CD4-positive, CD25-positive, alpha-beta regulatory T cell (primary cell): ENCODE results near the gene RPL12. TPM values are rescaled to one million over a fixed set of nuclear protein-coding genes. Genes with fewer than 3 reads are reported as not detected.

ENCODE experiments used
- ATAC-seq, 2 donors: fragments of 150-1000 bp; cut with Tn5 transposase; one replicate each; pipeline ENCODE4 v1.10.0; 2021; ENCODE audit warnings: low read depth in 2 of 2, moderate number of reproducible peaks in 2 of 2, moderate library complexity in 1 of 2
- DNase-seq, 3 donors: peaks; one replicate each; pipeline versions ENCODE4 v3.0.0 to v3.0.0-alpha.2; 2012 to 2022; ENCODE audit warnings: mixed read lengths in 1 of 3
- H3K27ac ChIP-seq: one replicate; pipeline ENCODE4 v1.7.0; 2013; ENCODE audit warnings: mild to moderate bottlenecking, low read length; ENCODE audit not compliant: insufficient read depth, poor library complexity, severe bottlenecking
- H3K27me3 ChIP-seq: one replicate; pipeline ENCODE4 v1.7.0; 2013; ENCODE audit warnings: low read length; ENCODE audit not compliant: control insufficient read depth, insufficient read depth
- H3K36me3 ChIP-seq: one replicate; pipeline ENCODE4 v1.7.0; 2013; ENCODE audit warnings: mild to moderate bottlenecking, low read length, moderate library complexity; ENCODE audit not compliant: control insufficient read depth, insufficient read depth
- H3K4me1 ChIP-seq: 2 replicates; pipeline ENCODE4 v1.7.0; 2013; ENCODE audit warnings: mild to moderate bottlenecking, low read length; ENCODE audit not compliant: insufficient read depth, control insufficient read depth, poor library complexity, severe bottlenecking
- H3K4me3 ChIP-seq: one replicate; pipeline ENCODE4 v1.7.0; 2013; ENCODE audit warnings: low read depth, mild to moderate bottlenecking, low read length, moderate library complexity
- H3K9me3 ChIP-seq, 2 experiments: 1 replicate in 1 of 2; 2 replicates in 1 of 2; pipeline ENCODE4 v1.7.0; 2013; ENCODE audit warnings: low read length in 2 of 2, mild to moderate bottlenecking in 1 of 2, moderate library complexity in 1 of 2; ENCODE audit not compliant: control insufficient read depth in 2 of 2
- H3K27ac Mint-ChIP-seq, 3 donors: one replicate each; pipeline ENCODE4 v1.8.0; 2020 to 2022; ENCODE audit warnings: mild to moderate bottlenecking in 3 of 3, mixed read lengths in 3 of 3, moderate library complexity in 2 of 3
- H3K27me3 Mint-ChIP-seq: one replicate; pipeline ENCODE4 v1.8.0; 2022; ENCODE audit warnings: mild to moderate bottlenecking, mixed read lengths
- H3K36me3 Mint-ChIP-seq: one replicate; pipeline ENCODE4 v1.8.0; 2020; ENCODE audit warnings: mixed read lengths
- H3K4me1 Mint-ChIP-seq, 4 donors: one replicate each; pipeline ENCODE4 v1.8.0; 2020 to 2022; ENCODE audit warnings: mixed read lengths in 4 of 4, mild to moderate bottlenecking in 1 of 4
- H3K4me3 Mint-ChIP-seq, 4 donors: one replicate each; pipeline ENCODE4 v1.8.0; 2020 to 2022; ENCODE audit warnings: mild to moderate bottlenecking in 4 of 4, mixed read lengths in 4 of 4, moderate library complexity in 3 of 4
- H3K9me3 Mint-ChIP-seq, 7 donors: one replicate each; pipeline ENCODE4 v1.8.0; 2020 to 2022; ENCODE audit warnings: mixed read lengths in 7 of 7, mild to moderate bottlenecking in 3 of 7, moderate library complexity in 2 of 7
- polyA plus RNA-seq, 4 donors: library from polyadenylated mRNA; unstranded; fragments of 300-500 nt; fragmentation: Illumina TruSeq; gene quantifications; one replicate each; pipeline ENCODE4 v1.2.3, GENCODE V29; 2021
- total RNA-seq: library from RNA; stranded (reverse); gene quantifications from one replicate; pipeline ENCODE4 v1.2.3, GENCODE V29; 2022

The RPL12 gene
- total and polyA plus RNA-seq, 5 donors from 2014 or later: 1,070 to 2,269 (median 1,484) TPM

- ATAC-seq (no peak), DNase-seq (no peak)
- Mint-ChIP-seq H3K9me3 (no peaks in the 10 kb centered on the region), H3K36me3 (peaks cover 24% of the 10 kb centered on the region), H3K4me3 (no peak overlapping the region), H3K27me3 (no peaks in the 10 kb centered on the region), H3K4me1 (peaks cover 0 to 5% (median 0%) of the 10 kb centered on the region in 4 donors), H3K27ac (no peak overlapping the region)
- no peaks in the 10 kb centered on the region for H3K27me3 ChIP-seq
- H3K9me3 ChIP-seq: no peaks in the 10 kb centered on the region
- H3K27ac ChIP-seq: no peak overlapping the region
- H3K4me3 ChIP-seq: no peak overlapping the region
- no peaks in the 10 kb centered on the region for H3K4me1 ChIP-seq
- H3K36me3 ChIP-seq: peaks cover 29% of the 10 kb centered on the region
Observed at GRCh38 chr9:127494304-127494702, 43.1 kb upstream of the RPL12 start.

GRCh38 chr9:127493592-127494303 lies 42.5 kb upstream of the RPL12 start:
- H3K27me3 Mint-ChIP-seq: no peaks in the 10 kb centered on the region

GRCh38 chr9:127492616-127493015 lies 41.4 kb upstream of the RPL12 start:
- Mint-ChIP-seq H3K4me3 (no peak overlapping the region), H3K27ac (no peak overlapping the region), H3K4me1 (peaks cover 0 to 5% (median 0%) of the 10 kb centered on the region in 4 donors), H3K36me3 (peaks cover 27% of the 10 kb centered on the region), H3K9me3 (no peaks in the 10 kb centered on the region), H3K27me3 (no peaks in the 10 kb centered on the region)
- Histone ChIP-seq H3K4me1 (no peaks in the 10 kb centered on the region), H3K27me3 (no peaks in the 10 kb centered on the region), H3K27ac (no peak overlapping the region), H3K4me3 (no peak overlapping the region), H3K9me3 (no peaks in the 10 kb centered on the region), H3K36me3 (peaks cover 31% of the 10 kb centered on the region)
- ATAC-seq: no peak
- DNase-seq: no peak

More at GRCh38 chr9:127493592-127494303, 42.5 kb upstream of the RPL12 start:
- Mint-ChIP-seq H3K9me3 (no peaks in the 10 kb centered on the region), H3K27ac (no peak overlapping the region), H3K36me3 (peaks cover 24% of the 10 kb centered on the region), H3K4me3 (no peak overlapping the region), H3K4me1 (peaks cover 0 to 5% (median 0%) of the 10 kb centered on the region in 4 donors)
- Histone ChIP-seq H3K4me1 (no peaks in the 10 kb centered on the region), H3K27ac (no peak overlapping the region), H3K4me3 (no peak overlapping the region), H3K9me3 (no peaks in the 10 kb centered on the region), H3K36me3 (peaks cover 31% of the 10 kb centered on the region), H3K27me3 (no peaks in the 10 kb centered on the region)
- DNase-seq (no peak), ATAC-seq (no peak)

- Histone ChIP-seq H3K36me3 (peaks cover 29% of the 10 kb centered on the region), H3K9me3 (no peaks in the 10 kb centered on the region), H3K27ac (no peak overlapping the region), H3K27me3 (no peaks in the 10 kb centered on the region), H3K4me3 (no peak overlapping the region), H3K4me1 (no peaks in the 10 kb centered on the region)
- Mint-ChIP-seq H3K4me1 (peaks cover 0 to 5% (median 0%) of the 10 kb centered on the region in 4 donors), H3K27ac (no peak overlapping the region), H3K36me3 (peaks cover 28% of the 10 kb centered on the region), H3K4me3 (no peak overlapping the region), H3K9me3 (no peaks in the 10 kb centered on the region), H3K27me3 (no peaks in the 10 kb centered on the region)
- DNase-seq: no peak
- ATAC-seq: no peak
Observed at GRCh38 chr9:127491516-127491915, 40.3 kb upstream of the RPL12 start.

- Mint-ChIP-seq H3K4me1 (peaks cover 0 to 5% (median 0%) of the 10 kb centered on the region in 4 donors), H3K27me3 (no peaks in the 10 kb centered on the region), H3K36me3 (peaks cover 25% of the 10 kb centered on the region), H3K4me3 (no peak overlapping the region), H3K27ac (peak overlapping the region in 1 of 3 donors; percentile 27), H3K9me3 (no peaks in the 10 kb centered on the region)
- no peaks in the 10 kb centered on the region for H3K4me1 ChIP-seq
- no peak overlapping the region for H3K4me3 ChIP-seq
- H3K27me3 ChIP-seq: no peaks in the 10 kb centered on the region
- DNase-seq: no peak
- peaks cover 32% of the 10 kb centered on the region for H3K36me3 ChIP-seq
- H3K9me3 ChIP-seq: no peaks in the 10 kb centered on the region
- no peak for ATAC-seq
- no peak overlapping the region for H3K27ac ChIP-seq
Observed at GRCh38 chr9:127490535-127491230, 39.5 kb upstream of the RPL12 start.

- Histone ChIP-seq H3K4me1 (no peaks in the 10 kb centered on the region), H3K27ac (no peak overlapping the region), H3K9me3 (no peaks in the 10 kb centered on the region), H3K27me3 (no peaks in the 10 kb centered on the region), H3K4me3 (no peak overlapping the region), H3K36me3 (peaks cover 33% of the 10 kb centered on the region)
- Mint-ChIP-seq H3K36me3 (peaks cover 25% of the 10 kb centered on the region), H3K9me3 (no peaks in the 10 kb centered on the region), H3K27me3 (no peaks in the 10 kb centered on the region), H3K27ac (no peak overlapping the region), H3K4me1 (peaks cover 0 to 5% (median 0%) of the 10 kb centered on the region in 4 donors), H3K4me3 (no peak overlapping the region)
- ATAC-seq (no peak), DNase-seq (no peak)
Observed at GRCh38 chr9:127489471-127490115, 38.4 kb upstream of the RPL12 start.

GRCh38 chr9:127488946-127489345 lies 37.7 kb upstream of the RPL12 start:
- Histone ChIP-seq H3K4me3 (no peak overlapping the region), H3K27ac (no peak overlapping the region), H3K27me3 (no peaks in the 10 kb centered on the region), H3K4me1 (no peaks in the 10 kb centered on the region), H3K36me3 (peaks cover 31% of the 10 kb centered on the region), H3K9me3 (no peaks in the 10 kb centered on the region)
- DNase-seq (no peak), ATAC-seq (no peak)
- no peak overlapping the region for H3K4me3 Mint-ChIP-seq
- no peaks in the 10 kb centered on the region for H3K27me3 Mint-ChIP-seq
- H3K27ac Mint-ChIP-seq: no peak overlapping the region
- H3K36me3 Mint-ChIP-seq: peaks cover 27% of the 10 kb centered on the region
- H3K9me3 Mint-ChIP-seq: no peaks in the 10 kb centered on the region
- H3K4me1 Mint-ChIP-seq: peaks cover 0 to 5% (median 0%) of the 10 kb centered on the region in 4 donors
